ENCODE measurements around the gene MAPK1. TPM values are rescaled to one million over a fixed set of nuclear protein-coding genes. Genes with fewer than 3 reads are reported as not detected.
"Not testable (repeated sequence)": the region's sequence is repeated elsewhere in the genome, so short reads cannot be mapped to it uniquely, and the experiment has no call there.

Gene MAPK1
- total RNA-seq, 1 experiment from 2014 or later, result 90.3 TPM

DNA sequence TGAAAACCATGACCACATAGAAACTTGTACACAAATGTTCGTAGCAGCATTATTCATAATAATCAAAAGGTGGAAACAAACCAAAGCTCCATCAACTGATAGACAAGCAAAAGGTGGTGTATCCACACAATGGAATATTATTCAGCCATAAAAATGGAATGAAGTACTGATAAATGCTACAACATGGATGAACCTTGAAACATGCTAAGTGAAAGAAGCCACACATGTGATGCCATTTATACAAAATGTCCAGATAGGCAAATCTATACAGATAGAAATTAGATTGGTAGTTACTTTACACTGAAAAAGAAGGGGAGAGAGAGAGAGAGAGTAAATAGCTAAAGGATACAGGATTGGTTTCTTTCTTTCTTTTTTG, 27.7 kb downstream of the MAPK1 start:
- Histone ChIP-seq H3K4me1 (ENCODE audit: insufficient read depth, low read length) (no peaks in the 10 kb centered on the region; the same call in 1 of the 2 replicates), H3K79me1 (ENCODE audit: insufficient read depth, low read depth, low read length, poor library complexity, severe bottlenecking) (peaks cover 17% of the 10 kb centered on the region), H2BK12ac (ENCODE audit: insufficient read length, low read depth, low read length) (no peak overlapping the region), H4K5ac (ENCODE audit: insufficient read length, low read depth, low read length) (no peak overlapping the region), H3K27me3 (ENCODE audit: insufficient read depth, low read length) (no peaks in the 10 kb centered on the region), H2BK20ac (ENCODE audit: low read depth, low read length, poor library complexity, severe bottlenecking) (no peak overlapping the region), H3K23ac (ENCODE audit: insufficient read length, low read depth, low read length) (no peak overlapping the region), H4K8ac (replicated peaks; ENCODE audit: insufficient read length, low read depth, low read length) (no peak overlapping the region), H3T11ph (ENCODE audit: low read length) (no peak overlapping the region), H3K9me3 (ENCODE audit: control insufficient read depth, low read depth, low read length) (no peaks in the 10 kb centered on the region), H3K23me2 (ENCODE audit: insufficient read length, low read depth, low read length, poor library complexity, severe bottlenecking) (no peaks in the 10 kb centered on the region), H4K91ac (ENCODE audit: insufficient read length, low read depth, low read length) (no peak overlapping the region), H3K27ac (ENCODE audit: insufficient read length, low read depth, low read length) (no peak overlapping the region), H2AK5ac (ENCODE audit: insufficient read length, low read length) (no peak overlapping the region), H2BK5ac (ENCODE audit: insufficient read length, low read length) (no peak overlapping the region), H3K4ac (ENCODE audit: low read depth, low read length) (no peak overlapping the region), H3K4me2 (ENCODE audit: insufficient read depth, insufficient read length, low read length) (no peak overlapping the region), H3K18ac (ENCODE audit: insufficient read length, low read depth, low read length) (no peak overlapping the region), H3K14ac (ENCODE audit: insufficient read depth, low read length) (no peak overlapping the region), H3K79me2 (ENCODE audit: insufficient read depth, low read length) (peaks cover 23% of the 10 kb centered on the region; the same call in 1 of the 2 replicates), H3K9ac (ENCODE audit: extremely low read depth, insufficient read length, low read length) (no peak overlapping the region), H4K20me1 (ENCODE audit: control insufficient read depth, insufficient read depth, insufficient read length) (no peaks in the 10 kb centered on the region), H2BK120ac (ENCODE audit: low read depth, low read length, poor library complexity, severe bottlenecking) (no peak overlapping the region), H2BK15ac (ENCODE audit: low read depth, low read length) (no peak overlapping the region), H2AFZ (ENCODE audit: low read length) (no peak overlapping the region), H3K56ac (ENCODE audit: insufficient read length, low read depth, low read length) (no peak overlapping the region)
- Mint-ChIP-seq H3K27ac (no peak overlapping the region), H3K27me3 (ENCODE audit: low read depth) (no peaks in the 10 kb centered on the region), H3K4me1 (peaks cover 20 to 32% of the 10 kb centered on the region in 2 experiments), H3K9me3 (no peaks in the 10 kb centered on the region), H3K36me3 (ENCODE audit: insufficient read depth in 1 of 3, low read depth in 3 of 3) (peaks cover 0 to 4% (median 0%) of the 10 kb centered on the region in 3 experiments; a peak in 2 of 7 replicates), H3K4me3 (no peak overlapping the region)
- DNase-seq, result no peak
- no CpG with 5 or more reads among the region's 1 CpG for WGBS (ENCODE audit: extremely low coverage, insufficient read length, low lambda C conversion rate)
- no peak for TF ChIP-seq CTCF (conservative IDR thresholded peaks at IDR 0.05)

DNA sequence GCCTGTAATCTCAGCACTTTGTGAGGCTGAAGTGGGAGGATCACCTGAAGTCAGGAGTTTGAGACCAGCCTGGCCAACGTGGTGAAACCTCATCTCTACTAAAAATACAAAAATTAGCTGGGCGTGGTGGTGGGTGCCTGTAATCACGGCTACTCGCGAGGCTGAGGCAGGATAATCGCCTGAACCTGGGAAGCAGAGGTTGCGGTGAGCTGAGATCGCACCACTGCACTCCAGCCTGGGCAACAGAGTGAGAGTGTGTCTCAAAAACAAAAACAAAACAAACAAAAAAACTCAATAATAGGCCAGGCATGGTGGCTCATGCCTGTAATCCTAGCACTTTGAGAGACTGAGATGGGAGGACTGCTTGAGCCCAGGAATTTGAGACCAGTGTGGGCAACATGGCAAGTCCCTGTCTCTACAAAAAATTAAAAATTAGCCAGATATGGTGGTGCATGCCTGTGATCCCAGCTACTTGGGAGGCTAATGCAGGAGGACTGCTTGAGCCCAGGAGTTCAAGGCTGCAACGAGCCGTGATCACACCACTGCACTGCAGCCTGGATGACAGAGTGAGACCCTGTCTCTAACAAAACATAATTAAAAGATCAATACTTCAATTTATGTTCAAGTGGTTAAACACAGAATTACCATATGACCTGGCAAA, 28.2 kb downstream of the MAPK1 start:
- H2BK120ac ChIP-seq (ENCODE audit: low read depth, low read length, poor library complexity, severe bottlenecking); H2BK15ac ChIP-seq (ENCODE audit: low read depth, low read length); H3K9me3 Mint-ChIP-seq; H3K23ac ChIP-seq (ENCODE audit: insufficient read length, low read depth, low read length); H2AK5ac ChIP-seq (ENCODE audit: insufficient read length, low read length); H2BK20ac ChIP-seq (ENCODE audit: low read depth, low read length, poor library complexity, severe bottlenecking); H2BK5ac ChIP-seq (ENCODE audit: insufficient read length, low read length); H3K4ac ChIP-seq (ENCODE audit: low read depth, low read length); H4K91ac ChIP-seq (ENCODE audit: insufficient read length, low read depth, low read length); DNase-seq; H4K8ac ChIP-seq (replicated peaks; ENCODE audit: insufficient read length, low read depth, low read length); H3K27me3 ChIP-seq (ENCODE audit: insufficient read depth, low read length); H2BK12ac ChIP-seq (ENCODE audit: insufficient read length, low read depth, low read length); H3K9me3 ChIP-seq (ENCODE audit: control insufficient read depth, low read depth, low read length); H3K4me1 ChIP-seq (ENCODE audit: insufficient read depth, low read length); H4K20me1 ChIP-seq (ENCODE audit: control insufficient read depth, insufficient read depth, insufficient read length); H3K14ac ChIP-seq (ENCODE audit: insufficient read depth, low read length); H3K56ac ChIP-seq (ENCODE audit: insufficient read length, low read depth, low read length); H2AFZ ChIP-seq (ENCODE audit: low read length); H3K23me2 ChIP-seq (ENCODE audit: insufficient read length, low read depth, low read length, poor library complexity, severe bottlenecking); H3K18ac ChIP-seq (ENCODE audit: insufficient read length, low read depth, low read length); H3T11ph ChIP-seq (ENCODE audit: low read length); H3K27ac ChIP-seq (ENCODE audit: insufficient read length, low read depth, low read length); H3K27me3 Mint-ChIP-seq (ENCODE audit: low read depth); H3K4me3 Mint-ChIP-seq; H4K5ac ChIP-seq (ENCODE audit: insufficient read length, low read depth, low read length); H3K4me2 ChIP-seq (ENCODE audit: insufficient read depth, insufficient read length, low read length); H3K36me3 Mint-ChIP-seq (ENCODE audit: insufficient read depth in 1 of 3, low read depth in 3 of 3); H3K27ac Mint-ChIP-seq; H3K9ac ChIP-seq (ENCODE audit: extremely low read depth, insufficient read length, low read length): not testable (repeated sequence)
- WGBS (ENCODE audit: extremely low coverage, insufficient read length, low lambda C conversion rate), result no CpG with 5 or more reads among the region's 10 CpGs
- peaks cover 18% of the 10 kb centered on the region for H3K79me1 ChIP-seq (ENCODE audit: insufficient read depth, low read depth, low read length, poor library complexity, severe bottlenecking)
- H3K4me1 Mint-ChIP-seq, result peaks cover 20 to 34% of the 10 kb centered on the region in 2 experiments
- peaks cover 21% of the 10 kb centered on the region; the same call in 1 of the 2 replicates for H3K79me2 ChIP-seq (ENCODE audit: insufficient read depth, low read length)

Measured in H9 (cell line).